Measurements from ENCODE around the gene MCM9.
"Not testable (repeated sequence)": the region's sequence is repeated elsewhere in the genome, so short reads cannot be mapped to it uniquely, and the experiment has no call there.

MCM9 gene

DNA sequence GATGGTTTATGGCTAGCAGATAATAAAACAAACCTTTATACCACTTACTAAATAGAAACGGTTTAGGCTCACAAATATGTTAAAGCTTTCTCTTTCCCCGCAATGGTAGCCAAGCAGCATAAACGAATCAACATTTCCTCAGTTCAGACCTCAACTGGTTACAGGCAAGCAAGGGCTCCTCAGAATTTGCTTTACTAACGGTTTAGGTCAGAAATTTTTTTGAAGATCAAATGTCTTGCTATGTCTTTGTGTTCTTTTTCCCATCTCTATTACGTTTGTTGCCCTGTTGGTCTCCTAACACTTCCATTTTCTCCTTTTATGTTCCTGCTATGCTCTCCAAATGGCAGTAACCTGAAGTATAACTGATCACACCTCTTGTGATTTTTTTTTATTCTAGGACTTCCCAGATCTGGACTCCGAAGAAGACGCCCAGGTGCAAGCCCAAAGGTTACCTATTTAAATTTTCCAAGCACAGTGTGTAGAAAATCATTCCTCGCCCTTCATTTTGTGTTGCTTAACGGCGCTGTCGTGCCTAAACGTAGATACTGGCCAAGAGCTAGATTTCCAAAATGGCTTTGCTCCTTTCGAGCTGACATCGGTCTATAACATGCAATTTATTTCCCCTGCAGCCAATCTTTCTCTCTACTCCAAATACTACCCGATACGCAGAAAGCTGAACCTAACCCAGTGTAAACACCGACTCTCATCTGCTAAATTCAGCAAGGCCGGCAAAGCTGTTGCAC is 41.7 kb downstream of the MCM9 start:
- peak; percentile 57 for DNase-seq

DNA sequence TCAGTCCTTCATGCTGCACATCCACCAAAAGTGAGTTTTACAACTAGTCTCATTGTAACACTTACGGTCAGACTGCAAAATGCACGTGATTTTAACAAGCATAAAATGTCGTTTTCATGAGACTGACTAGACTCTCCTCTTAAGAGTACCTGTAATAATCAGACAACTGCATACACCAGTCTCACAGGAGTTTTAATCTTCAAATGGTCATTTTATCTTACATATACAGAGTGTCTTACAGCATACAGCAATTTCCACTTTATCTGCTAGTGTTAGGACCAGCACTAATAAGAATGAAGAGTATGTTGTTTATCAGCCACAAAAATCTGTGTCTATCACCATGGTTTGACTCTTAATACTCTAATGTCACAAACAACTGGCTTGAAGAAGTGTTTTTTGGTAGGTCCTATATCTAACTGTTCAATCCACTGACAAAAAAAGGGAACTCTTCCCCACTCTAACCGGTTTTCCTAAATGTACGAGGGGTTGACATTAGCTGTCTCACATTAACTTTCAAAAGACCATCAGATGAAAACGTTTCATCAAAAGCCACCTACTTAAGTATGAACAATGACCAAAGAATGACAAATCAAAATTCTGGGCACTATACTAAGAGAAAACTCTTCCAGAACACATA is 42.5 kb downstream of the MCM9 start:
- no peak for DNase-seq

DNA sequence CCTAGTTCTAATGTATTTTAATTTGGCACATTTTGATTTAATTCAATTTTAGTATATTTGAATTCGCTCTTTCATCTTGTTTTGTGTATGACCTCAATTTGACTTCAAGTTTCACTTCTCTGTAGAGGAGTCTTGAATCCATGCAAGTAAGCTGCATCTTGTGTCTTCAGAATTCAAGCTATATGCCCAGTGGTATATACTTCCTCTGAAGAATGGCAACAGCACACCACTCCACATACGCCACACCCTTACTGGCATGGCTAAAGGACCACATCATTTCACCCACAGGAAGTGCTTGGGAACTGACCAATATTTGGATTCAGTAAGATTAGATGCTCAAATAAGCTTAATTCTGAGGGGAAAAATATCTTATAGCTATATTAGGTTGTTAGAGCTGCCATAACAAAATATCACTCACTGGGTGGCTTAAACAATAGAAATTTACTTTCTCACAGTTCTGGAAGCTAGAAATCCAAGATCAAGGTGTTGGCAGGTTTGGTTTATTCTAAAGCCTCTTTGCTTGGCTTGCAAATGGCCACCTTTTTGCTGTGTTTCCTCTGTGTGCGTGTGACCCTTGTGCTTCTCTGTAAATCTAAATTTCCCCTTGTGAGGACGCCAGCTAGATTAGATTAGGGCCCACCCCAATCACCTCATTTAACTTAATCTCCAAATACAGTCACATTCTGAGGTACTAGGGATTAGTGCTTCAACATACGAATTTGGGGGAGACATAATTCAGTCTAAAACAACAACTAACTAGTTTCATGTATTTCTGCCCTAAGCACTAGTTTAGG is 43.8 kb downstream of the MCM9 start:
- DNase-seq: no peak

DNA sequence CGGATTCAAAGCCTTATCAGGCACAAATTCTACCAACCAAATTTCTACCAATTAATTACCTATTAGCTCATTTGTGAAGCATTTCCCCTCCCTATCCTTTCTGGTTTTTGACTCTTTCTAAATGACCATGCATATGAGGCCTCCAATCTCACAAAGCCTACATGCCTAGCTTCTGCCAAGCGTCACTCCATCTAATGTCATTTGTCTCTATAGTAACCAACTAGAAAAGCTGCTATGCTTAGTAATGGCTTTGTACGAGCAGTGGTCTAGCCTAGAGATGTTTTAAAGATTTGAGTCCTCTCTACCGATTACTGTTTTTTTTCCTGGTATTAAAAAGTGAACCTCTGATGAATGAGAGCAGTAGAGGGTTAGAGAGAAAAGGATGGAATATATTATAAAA is 45.8 kb downstream of the MCM9 start:
- DNase-seq: no peak

DNA sequence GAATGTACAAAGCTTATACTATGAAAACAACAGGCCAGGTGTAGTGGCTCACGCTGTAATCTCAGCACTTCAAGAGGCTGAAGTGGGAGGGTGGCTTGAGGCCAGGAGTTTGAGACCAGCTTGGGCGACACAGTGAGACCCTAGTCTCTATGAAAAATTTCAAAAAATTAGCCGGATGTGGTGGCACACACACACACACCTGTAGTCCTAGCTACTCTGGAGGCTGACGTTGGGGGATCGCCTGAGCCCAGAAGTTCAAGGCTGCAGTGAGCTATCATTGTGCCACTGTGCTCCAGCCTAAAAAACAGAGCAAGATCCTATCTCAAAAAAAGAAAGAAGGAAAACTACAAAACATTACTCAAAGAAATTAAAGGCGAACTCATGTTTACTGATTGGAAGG is 48.3 kb downstream of the MCM9 start:
- no peak for DNase-seq

DNA sequence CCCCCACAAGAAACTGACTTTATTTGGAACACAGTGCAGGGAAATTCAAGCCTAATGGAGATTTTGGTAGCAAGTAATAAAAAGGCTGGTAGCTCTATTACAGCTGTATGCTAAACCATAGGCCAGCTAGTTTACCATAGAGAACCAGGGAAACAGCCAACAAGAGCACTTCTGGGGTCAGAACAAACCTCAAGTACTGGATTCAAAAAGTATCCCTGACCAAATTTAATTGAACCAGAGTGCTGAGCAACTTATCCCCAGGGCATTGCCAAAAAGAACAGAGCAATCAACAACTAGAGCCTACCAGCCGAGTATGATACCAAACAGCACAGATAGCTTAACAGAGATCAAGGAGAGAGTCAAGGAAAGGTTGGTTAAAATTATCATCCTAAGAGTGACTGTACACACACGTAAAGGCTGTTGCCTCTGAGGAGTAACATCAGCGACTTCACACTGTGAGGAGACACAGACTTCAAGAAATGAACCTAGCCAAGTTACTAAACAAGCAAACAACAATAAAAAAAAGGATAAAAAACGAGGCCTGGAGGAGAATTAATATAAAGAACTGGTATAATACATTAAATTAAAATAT is 52.5 kb downstream of the MCM9 start:
- no peak for DNase-seq

DNA sequence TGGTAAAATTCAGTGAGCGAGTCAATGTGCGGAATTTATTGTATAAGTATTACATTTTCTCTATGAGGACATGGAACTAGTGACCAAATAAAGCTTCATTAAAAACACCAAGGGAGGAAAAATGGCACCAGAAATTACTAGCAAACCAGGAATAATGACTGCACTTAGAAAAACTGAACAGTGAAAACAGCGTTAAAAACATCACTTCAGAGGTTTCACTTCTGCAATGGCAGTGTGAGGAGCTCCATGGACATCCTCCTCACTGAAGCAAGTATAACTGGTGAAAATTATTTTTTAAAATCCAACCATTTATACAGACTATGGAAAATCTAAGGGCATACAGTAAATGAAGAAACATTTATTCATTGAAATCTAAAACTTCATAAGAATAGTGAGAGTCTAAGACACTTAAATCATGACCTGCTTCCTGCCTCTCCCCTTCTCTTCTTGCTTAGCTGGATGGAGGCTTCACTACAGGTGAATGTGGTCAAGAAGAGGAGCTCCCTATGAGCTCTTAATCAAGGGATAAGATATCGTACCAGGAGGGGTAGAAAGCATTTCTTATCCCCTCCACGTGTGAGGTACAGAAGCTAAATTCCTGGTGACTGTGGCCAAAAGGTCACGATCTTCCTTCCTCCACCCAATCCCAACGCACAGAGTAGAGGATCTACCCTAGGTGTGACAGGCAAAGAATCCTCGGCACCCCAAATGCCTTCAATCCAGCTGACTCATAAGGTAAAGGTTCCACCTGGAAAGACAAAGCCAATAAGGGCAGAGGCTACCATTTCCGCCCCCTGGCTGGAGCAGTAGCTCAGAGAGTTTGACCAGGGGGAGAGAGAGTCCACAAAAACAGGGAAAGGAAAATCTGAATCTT is 53.3 kb downstream of the MCM9 start:
- DNase-seq: no peak

DNA sequence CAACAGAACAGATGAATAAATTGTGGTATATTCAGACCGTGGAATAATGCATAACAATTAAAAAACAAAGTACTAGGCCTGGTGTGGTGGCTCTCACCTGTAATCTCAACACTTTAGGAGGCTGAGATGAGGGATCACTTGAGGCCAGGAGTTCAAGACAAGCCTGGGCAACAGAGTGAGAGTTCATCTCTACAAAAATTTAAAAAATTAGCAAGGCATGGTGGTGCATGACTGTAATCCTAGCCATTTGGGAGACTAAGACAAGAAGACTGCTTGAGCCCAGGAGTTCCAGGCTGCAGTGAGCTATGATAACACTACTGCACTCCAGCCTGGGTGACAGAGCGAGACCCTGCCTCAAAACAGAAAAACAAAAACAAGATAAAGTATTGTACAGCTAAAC is 57.2 kb downstream of the MCM9 start:
- DNase-seq: no peak

DNA sequence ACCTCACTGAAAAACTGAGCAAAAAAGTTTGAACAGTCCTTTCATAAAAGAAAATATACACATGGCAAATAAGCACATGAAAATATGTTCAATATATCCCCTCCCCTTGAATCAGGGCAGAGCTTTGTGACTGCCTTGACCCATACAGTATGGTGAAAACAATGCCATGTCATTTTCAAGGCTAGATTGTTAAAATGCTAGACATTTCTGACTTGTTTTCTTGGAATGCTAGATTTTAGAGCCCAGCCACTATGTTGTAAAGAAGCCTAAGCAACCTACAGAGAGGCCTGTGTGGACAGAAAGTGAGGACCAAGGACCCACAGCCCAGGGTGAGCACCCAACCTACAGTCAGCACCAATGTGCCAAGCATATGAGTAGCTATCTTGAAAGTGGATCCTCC is 58.1 kb downstream of the MCM9 start:
- DNase-seq: peak; percentile 64

DNA sequence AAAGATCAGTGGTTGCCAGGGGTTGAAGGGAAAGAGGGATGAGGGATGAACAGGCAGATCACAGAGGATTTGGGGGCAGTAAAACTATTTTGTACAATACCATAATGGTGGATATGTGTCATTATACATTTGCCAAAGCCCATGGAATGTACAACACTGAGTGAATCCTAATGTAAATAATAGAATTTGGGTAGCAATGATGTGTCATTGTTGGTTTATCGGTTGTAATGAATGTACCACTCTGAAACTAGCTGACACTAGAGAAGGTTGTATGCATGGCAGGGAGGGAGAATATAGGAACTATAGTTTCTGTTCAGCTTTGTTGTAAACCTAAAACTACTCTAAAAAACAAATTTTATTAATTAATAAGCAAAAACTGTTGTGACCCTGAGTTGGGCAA is 58.8 kb downstream of the MCM9 start:
- peak; percentile 62 for DNase-seq

DNA sequence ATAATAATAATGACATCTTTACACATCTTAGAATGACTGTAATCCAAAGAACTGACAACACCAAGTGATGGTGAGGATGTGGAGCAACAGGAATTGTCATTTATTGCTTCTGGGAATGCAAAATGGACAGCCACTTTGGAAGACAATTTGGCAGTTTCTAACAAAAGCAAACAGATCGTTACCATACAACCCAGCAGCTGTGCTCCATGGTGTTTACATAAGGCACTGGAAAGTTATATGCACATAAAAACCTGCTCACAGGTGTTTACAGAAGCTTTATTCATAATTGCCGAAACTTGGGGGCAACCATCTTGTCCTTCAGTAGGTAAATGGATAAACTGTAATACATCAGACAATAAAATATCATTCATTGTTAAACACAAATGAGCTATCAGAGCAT is 59.3 kb downstream of the MCM9 start:
- no peak for DNase-seq

DNA sequence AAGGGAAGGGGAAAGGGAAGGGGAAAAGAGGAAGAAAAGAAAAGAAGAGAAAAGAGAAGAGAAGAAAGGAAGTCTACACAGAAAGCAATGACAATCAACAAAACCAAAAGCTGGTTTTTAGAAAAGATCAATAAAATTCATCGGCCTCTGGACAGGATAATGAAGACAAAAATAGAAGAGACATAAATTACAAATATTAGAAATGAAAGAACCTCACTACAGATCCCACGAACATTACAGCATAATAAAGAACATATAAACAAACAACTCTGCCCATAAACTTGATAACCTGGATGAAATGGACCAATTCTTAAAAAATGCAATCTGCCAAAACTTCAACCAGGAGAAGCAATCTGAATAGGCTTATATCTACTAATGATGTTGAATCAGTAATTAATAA is 61.7 kb downstream of the MCM9 start:
- DNase-seq: no peak

DNA sequence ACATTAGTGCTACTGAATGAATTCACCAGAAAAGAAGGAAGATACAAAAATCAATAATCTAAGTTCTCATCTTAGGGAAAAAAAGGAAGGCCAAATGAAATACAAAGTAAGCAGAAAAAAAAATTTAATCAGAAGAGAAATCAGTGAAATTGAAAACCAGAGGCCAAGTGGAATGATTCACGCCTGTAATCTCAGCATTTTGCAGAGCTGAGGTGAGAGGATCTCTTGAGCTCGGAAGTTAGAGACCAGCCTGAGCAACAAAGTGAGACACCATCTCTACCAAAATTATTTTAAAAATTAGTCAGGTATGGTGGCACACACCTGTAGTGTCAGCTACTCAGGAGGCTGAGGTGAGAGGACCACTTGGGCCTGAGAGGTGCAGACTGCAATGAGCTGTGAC is 62.2 kb downstream of the MCM9 start:
- no peak for DNase-seq

DNA sequence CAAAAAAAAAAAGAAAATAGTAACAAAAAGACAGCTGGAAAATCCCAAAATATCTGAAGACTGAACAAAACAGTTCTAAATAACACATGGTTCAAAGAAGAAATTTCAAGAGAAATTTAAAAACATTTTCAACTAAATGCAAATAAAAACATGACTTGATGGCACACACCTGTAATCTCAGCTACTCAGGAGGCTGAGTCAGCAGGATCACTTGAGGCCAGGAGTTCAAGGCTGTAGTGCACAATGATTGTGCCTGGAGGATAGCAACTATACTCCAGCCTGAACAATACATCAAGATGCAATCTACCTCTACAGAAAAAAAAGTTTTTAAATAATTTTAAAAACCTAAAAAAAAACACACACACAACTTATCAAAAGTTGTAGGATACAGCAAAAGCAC is 62.6 kb downstream of the MCM9 start:
- no peak for DNase-seq

DNA sequence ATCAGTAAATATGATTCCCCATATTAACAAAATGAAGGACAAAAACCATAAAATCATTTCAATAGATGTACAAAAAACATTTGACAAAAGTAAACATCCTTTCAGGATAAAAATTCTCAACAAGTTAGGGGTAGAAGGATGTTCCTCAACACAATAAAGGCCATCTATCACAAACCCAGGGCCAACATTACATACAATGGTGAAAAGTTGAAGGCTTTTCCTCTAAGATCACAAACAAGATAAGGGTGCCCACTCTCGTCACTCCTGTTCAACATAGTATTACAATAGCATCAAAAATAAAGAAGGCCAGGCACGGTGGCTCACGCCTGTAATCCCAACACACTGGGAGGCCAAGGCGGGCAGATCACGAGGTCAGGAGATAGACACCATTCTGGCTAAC is 63.6 kb downstream of the MCM9 start:
- no peak for DNase-seq

DNA sequence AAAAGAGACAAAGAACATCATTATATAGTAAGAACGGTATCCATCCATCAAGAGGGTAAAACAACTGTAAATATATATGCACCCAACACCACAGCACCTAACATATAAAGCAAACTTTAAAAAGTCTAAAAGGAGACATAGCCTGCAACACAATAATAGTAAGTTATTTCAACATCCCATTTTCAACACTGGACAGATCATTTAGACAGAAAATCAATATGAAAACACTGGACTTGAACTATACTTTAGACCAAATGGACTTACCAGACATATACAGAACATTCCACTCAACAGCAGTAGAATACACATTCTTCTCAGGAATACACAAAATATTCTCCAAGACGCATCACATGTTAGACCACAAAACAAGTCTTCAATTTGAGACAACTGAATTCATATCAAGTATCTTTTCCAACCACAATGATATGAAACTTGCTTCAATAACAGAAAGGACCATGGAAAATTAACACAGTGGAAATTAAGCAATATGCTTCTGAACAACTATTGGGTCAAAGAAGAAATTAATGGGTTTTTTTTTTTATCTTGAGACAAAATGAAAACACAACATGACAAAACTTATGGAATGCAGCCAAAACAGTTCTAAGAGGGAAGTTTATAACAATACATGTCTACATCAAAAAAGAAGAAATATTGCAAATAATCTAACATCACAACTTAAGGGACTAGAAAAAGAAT is 64.9 kb downstream of the MCM9 start:
- peak; percentile 11 for DNase-seq

DNA sequence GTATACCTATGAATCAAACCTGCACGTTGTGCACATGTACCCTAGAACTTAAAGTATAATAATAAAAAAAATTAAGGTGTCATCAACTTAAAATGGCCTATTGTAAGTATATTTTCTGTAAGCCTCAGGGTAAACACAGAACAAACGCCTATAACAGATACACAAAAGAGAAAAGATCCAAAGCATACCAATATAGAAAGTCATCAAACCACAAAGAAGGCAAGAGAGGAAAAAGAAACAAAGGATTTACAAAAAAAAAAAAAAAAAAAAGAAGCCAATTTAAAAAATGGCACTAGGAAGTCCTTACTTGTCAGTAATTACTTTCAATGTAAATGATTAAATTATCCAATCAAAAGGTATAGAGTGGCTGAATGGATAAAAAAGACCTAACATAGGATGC is 65.6 kb downstream of the MCM9 start:
- peak; percentile 35 for DNase-seq

DNA sequence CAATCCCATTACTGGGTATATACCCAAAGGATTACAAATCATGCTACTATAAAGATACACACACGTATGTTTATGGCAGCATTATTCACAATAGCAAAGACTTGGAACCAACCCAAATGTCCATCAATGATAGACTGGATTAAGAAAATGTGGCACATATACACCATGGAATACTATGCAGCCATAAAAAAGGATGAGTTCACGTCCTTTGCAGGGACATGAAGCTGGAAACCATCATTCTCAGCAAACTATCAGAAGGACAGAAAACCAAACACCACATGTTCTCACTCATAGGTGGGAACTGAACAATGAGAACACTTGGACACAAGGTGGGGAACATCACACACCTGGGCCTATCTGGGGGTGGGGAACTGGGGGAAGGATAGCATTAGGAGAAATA is 66.1 kb downstream of the MCM9 start:
- not testable (repeated sequence) for DNase-seq

DNA sequence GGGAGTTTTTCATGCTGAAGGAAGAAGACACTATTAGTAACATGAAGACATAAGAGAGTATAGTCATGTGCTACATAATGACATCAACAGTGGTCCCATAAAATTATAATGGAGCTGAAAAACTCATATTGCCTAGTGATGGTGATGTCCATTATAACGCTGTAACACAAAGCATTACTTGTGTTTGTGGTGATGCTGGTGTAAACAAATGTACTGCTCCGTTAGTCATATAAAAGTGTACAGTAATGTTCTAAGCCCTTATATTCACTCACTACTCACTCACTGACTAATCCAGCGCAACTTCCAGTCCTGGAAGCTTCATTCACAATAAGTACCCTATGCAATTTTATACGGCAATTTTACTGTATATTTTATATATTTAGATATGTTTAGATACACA is 67.8 kb downstream of the MCM9 start:
- DNase-seq: no peak

DNA sequence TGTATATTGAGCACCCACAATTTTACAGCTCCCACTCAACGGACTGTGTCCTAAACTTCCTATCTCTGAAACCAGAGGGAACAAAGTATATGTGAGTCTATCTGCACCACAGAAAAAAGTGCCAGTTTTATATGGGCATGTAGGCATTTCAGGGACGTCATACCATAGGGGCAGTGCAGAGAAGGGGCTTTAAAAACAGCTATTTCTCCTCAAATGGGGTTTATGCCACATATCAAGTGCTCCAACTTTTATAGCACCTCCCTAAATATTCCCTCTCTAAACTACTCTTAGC is 69.9 kb downstream of the MCM9 start:
- no peak for DNase-seq

DNA sequence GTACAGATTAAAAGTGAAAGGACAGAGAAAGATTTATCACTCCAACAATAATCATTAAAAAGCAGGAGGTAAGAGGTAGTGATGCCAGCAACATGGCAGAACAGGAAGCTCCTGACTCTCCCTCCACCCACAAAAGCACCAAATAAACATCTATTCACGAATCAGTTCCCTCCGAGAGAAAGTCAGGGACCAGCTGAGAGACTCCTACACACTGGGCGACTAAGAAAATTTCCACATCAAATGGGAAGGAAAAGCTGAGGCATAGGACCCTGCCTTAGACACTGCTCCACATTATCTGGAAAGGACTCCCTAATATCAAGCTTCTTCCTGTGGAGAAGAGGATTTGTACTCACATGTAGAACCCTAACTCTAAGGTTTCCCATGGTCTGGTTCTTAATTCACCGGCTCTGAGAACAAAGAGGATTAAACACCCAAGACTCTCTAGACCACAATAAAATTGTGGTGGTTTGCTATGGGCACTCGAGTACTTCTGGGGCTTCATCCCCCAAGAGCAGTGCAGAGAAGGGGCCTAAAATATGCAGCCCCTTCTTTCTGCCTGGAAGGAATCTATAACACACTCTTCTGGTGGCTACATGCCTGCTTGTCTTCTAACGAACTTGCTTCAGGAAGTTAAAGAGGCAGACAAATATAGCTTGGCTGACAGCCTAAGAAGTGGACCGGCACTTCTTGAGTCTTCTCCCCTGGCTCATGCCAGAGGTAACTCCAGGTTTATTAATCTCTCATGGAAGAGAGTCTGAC is 70.4 kb downstream of the MCM9 start:
- no peak for DNase-seq
